Fibroblast of villous mesenchyme (primary cell): ENCODE measurements around the gene MMP23B. TPM values are rescaled to one million over a fixed set of nuclear protein-coding genes. Genes with fewer than 3 reads are reported as not detected.

Experiments used
- DNase-seq: peaks from one replicate; pipeline ENCODE4 v3.0.0-alpha.2; 2010; ENCODE audit warnings: low read depth
- H3K4me3 ChIP-seq: 2 replicates; pipeline ENCODE4 v1.5.1; 2011; ENCODE audit warnings: low read depth, mild to moderate bottlenecking, low read length
- CTCF ChIP-seq: IDR thresholded peaks from 2 replicates; pipeline ENCODE4 v1.5.1; 2012; ENCODE audit warnings: low read depth, mild to moderate bottlenecking, low read length; ENCODE audit not compliant: insufficient read depth
- total RNA-seq: library from RNA; depleted of rRNA; stranded (reverse); fragments of >200 nt; gene quantifications from 2 replicates; pipeline ENCODE4 v1.2.3, GENCODE V29; 2012

The MMP23B gene
- total RNA-seq, 1 donor = 6.5 TPM

DNA sequence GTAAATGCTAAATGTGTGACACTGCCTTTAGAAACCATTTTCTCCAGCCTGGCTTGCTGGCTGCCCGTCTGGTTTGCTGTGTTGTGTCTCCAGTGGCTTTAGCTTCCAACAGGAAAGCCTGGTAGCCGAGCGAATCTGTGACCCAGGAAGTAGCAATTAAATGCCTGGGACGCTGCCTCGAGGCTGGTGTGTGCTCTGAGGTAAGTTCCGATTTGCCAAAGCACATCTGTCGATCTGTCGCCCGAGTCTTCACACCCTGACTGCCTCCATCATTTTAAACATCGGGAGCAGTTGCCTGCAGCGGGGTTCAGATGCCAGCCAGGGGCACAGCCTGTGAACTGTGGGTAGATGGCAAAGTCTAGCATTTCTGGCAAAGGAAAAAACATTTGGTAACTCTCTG lies 14.5 kb upstream of the MMP23B start:
- TF ChIP-seq CTCF = no peak
- H3K4me3 ChIP-seq = no peak overlapping the region
- no peak for DNase-seq

DNA sequence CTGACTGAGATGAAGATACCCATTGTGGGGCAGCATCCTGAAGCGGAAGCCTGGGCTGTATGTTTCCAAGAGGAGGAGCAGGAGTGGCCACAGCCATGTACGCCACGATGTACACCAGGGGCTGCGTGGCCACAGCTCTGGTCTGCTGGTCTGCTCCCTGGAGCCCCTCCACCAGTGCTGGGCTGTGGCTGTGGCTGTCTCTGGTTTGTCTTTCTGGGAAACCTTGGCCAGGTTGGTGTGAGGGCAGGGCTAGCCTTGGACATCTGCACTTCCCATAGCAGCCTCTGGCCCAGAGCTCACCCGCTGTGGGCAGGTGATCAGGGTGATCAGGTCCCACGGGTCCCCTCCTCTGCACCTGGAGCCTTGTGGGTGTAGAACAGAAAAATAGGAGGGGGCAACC lies 14.0 kb upstream of the MMP23B start:
- TF ChIP-seq CTCF = no peak
- no peak overlapping the region for H3K4me3 ChIP-seq
- DNase-seq = no peak

DNA sequence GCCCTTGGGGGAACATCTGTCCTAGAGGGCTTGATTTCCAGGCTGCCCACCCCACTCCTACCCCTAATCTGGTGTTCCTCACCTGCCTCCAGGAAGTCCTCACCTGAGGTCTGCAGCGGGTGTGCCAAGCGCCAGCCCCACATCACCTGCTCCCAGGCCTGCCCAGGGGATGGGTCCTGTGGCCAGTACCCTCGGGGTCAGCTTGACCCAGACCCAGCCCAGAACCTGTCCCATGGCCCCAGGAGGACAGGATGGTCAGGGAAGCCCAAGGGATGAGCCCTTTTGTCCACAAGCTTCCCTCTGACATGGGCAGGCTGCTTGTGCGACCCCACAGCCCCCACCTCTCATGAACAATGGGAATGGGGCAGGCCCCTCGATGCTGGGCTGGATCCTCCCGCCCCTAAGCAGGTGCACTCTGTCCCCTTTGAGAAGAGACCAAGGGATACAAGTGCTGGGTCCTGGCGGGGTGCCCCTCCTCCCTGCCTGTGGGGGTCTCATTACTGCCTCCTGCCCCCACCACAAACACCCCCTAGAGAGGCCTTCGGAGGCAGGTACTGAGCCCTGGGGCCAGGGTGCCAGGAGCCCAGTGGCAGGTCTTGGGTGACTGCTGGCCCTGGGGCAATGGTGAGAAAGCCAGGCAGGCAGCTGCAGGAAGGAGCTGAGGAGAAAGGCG lies 13.4 kb upstream of the MMP23B start:
- no peak for DNase-seq
- TF ChIP-seq CTCF = no peak

DNA sequence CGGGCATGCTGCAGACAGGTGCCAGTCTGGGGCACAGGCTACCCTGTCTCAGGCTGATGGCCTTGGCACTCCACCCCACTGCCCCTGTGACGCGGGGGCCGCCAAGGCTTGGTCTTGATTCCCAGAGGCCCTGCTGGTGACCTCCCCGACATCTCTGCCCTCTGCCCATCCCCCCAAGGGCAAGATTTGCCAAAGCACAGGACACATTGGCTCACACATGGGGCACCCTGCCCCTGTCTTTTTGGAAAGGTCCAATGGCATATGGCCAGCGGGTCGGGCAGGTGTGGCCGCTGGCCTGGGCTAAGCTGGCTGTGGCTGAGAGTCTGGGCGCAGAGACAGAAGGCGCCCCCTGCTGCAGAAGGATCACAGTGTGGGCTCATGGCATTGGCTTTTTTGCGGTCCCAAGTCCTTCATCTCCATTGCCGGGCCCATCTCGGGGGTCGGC lies 12.0 kb upstream of the MMP23B start:
- TF ChIP-seq CTCF = no peak
- no peak overlapping the region for H3K4me3 ChIP-seq
- no peak for DNase-seq

More for the DNA sequence above, 13.4 kb upstream of the MMP23B start:
- no peak overlapping the region for H3K4me3 ChIP-seq

DNA sequence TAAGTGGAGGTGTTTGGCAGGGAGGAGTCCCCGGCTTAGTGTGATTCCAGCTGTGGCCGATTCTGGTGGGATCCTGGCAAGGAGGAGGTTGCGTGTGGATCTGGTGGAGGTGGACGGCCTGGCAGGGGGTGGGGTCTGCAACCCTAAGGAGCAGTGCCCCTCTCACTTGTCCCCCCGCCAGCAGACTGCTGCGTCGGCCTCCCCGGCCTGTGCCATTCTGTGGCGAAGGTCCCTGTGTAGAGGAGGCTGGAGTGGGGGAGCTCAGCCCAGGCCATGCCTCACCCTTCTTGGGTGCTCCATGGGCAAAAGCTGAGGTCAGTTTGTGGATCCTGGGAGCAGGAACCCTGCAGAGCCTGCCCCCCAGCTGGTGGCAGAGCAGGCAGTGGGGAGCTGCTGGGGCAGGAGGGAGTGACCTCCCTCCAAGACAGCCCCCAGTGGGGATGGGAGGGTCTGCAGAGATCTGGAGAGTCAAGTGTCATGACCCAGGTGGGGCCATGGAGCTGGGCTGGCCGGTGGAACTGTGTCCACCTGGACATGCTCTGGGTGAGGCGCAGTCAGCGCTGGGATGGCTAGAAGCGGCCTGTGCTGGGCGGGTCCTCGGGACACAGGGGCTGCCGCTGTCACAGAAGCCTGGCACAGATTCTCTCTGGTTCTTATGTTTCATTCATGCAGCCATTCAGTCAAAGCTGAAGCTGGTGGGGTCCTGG lies 11.4 kb upstream of the MMP23B start:
- no peak for DNase-seq
- no peak overlapping the region for H3K4me3 ChIP-seq
- no peak for TF ChIP-seq CTCF

DNA sequence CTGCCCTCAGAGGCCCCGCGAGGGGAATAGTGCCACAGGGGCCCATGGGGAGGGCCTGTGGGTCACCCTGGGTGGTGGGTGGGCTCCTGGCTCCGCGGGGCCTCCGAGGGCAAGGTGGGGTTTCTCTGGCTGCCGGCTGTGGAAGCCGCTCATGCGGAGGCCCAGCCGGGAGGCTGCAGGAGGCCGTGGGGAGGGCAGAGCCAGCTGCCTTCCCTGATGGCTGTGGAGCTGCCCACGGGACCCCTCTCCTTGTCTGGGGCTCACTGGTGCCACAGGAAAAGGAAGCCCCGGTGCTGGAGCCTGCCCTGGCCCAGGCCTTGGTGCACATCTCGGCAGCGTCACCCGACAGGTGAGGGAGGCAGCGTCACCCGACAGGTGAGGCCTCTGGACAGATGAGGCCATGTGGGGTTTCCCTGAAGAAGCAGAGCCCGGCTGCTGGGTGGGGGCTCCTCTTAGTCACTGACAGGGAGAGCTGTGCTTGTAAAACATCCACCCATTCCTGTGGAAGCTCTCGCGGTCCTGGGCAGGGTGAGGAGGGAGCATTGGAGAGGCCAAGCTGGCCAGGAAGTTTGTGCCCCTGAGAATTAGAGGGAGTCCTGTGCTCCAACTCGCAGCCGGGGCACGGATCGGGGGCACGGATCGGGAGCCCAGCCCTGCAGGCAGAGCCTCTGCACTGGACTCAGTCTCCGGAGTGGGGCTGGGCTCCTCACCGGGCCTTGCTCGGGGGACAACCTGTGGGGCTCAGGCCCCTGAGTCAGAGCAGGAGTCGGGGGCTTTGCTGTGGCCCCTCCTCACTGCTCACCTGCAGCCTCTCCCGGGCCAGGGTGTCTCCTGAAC lies 10.6 kb upstream of the MMP23B start:
- DNase-seq = no peak
- TF ChIP-seq CTCF = no peak
- no peak overlapping the region for H3K4me3 ChIP-seq
